Measurements from ENCODE around the gene PACS1. TPM values are rescaled to one million over a fixed set of nuclear protein-coding genes. Genes with fewer than 3 reads are reported as not detected.

Gene PACS1
- total RNA-seq, 1 donor from 2014 or later, result 41.7 TPM

DNA sequence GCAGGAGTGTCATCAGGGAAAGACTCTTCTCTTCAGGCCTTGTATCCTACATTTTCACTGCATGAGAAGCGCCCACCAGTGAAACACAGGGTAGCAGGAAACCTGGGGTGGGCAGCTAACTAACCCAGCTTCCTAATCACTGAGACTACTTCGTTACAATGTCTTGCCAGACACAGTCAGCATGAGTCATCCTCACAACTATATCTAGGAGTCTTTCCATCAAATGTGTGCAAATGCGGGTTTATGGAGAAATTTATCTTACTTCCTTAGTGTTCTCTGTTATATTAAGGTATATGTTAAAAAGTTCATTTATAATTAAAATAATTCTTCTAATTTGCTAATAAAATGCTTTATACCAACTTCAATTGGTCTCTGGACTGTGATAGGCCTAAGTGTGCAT is 118.5 kb downstream of the PACS1 start:
- ATAC-seq, result no peak

GRCh38 chr11:66189031-66189745 is 119.1 kb downstream of the PACS1 start:
- ATAC-seq, result no peak

GRCh38 chr11:66190786-66191185 is 120.7 kb downstream of the PACS1 start:
- no peak for ATAC-seq

GRCh38 chr11:66192181-66192863 is 122.2 kb downstream of the PACS1 start:
- ATAC-seq, result peak; percentile 34

DNA sequence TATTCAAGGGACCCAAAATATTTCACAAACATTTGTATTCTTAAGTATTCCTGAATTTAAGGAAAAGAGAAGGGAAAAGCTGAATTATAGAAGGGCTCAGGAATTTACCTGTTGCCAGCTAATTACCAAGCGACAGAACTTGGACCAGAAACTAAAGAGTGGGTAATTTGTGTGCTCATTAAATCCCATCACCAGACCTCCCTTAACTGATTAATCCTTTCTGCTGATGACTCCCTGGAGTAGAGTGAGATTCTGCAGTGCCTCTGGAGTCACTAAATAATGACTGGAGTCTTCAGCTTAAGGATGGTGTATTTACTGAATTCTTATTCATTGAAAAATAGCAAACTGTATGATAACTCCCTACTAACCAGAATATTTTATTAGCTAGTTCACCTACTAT is 124.3 kb downstream of the PACS1 start:
- ATAC-seq, result no peak

- no peak for ATAC-seq
Observed at GRCh38 chr11:66195867-66196266, 125.8 kb downstream of the PACS1 start.

DNA sequence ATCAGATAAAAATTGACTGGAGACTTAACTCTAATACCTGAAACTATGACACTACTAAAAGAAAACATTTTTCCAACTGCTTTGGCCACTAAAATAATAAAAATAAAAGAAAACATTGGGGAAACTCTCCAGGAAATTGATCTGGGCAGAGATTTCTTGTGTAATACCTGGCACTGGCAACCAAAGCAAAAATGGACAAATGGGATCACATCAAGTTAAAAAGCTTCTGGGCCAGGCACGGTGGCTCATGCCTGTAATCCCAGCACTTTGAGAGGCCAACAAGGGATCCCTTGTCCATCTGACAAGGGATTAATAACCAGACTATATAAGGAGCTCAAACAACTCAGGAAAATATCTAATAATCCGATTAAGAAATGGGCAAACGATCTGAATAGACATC is 133.8 kb downstream of the PACS1 start:
- no peak for ATAC-seq

GRCh38 chr11:66204412-66204811 is 134.3 kb downstream of the PACS1 start:
- ATAC-seq, result no peak

DNA sequence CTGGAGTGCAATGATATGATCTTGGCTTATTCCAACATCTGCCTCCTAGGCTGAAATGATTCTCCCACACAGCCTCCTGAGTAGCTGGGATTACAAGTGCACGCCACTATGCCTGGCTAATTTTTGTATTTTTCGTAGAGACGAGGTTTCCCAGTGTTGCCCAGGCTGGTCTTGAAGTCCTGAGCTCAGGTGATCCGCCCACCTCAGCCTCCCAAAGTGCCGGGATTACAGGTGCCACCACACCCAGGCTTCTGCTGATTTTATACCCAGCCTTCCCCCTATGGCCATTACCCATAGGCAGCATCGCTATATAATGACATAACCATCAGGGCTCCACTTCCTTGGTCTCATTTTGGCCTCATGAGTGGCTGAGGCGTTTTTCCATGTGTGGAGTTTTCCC is 137.7 kb downstream of the PACS1 start:
- no peak for ATAC-seq

GRCh38 chr11:66211100-66211499 is 141.0 kb downstream of the PACS1 start:
- ATAC-seq, result no peak

DNA sequence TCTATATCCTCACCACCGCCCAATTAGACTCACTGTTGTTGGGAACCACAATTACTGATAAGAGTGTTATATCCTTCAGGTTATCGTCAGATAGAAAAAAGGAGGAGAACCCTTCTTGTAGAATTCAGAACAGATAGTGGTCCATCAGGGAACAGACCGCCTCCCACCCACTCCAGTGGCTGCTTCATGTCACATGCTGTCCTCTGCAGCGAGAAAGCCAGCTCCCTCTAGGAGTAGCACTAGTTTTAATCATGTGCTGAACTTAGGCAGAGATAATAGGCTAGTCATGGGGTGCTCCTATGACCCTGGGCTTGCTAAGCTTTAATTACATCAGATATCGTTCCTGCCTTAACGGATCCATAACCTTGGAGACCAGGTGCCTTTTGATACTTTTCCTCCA is 146.8 kb downstream of the PACS1 start:
- no peak for ATAC-seq

GRCh38 chr11:66218036-66218435 is 148.0 kb downstream of the PACS1 start:
- no peak for ATAC-seq

DNA sequence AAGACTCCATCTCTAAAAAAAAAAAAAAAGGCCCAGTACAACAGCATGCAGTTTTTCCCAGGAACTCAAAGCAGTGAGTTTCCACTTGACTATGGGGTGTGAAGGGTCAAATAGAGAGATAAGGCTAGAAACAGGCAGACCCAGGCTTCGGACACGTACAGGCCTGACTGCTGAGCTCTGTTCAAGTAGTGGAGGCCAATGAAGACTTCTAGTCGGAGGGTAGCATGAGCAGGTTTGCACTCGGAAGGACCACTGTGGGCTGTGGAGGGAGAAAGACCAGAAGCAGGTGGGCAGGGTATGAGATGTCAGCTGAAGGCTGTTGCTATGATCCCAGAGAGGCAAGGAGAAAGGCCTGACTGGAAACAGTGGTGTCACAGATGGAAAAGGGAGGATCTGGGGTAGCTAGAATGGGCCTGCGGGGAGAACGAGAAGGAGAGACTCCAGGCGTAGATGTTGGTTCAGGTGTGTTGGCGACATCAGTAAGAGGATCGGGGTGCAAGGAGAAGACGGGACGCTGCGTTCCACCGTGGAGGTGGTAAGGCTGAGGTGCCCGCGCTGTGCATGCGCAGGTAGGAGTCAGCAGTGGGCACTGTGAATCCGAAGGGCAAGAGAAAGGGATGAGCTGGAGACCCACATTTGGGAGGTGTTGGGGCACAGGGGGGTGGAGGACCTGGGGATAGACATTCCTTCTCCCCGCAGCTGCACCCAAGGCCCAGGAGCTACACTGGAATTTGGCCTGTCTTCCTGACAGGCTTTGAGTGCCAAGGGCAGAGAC is 149.0 kb downstream of the PACS1 start:
- no peak for ATAC-seq

GRCh38 chr11:66219846-66220565 is 149.9 kb downstream of the PACS1 start:
- no peak for ATAC-seq

GRCh38 chr11:66220566-66220935 is 150.5 kb downstream of the PACS1 start:
- no peak for ATAC-seq

DNA sequence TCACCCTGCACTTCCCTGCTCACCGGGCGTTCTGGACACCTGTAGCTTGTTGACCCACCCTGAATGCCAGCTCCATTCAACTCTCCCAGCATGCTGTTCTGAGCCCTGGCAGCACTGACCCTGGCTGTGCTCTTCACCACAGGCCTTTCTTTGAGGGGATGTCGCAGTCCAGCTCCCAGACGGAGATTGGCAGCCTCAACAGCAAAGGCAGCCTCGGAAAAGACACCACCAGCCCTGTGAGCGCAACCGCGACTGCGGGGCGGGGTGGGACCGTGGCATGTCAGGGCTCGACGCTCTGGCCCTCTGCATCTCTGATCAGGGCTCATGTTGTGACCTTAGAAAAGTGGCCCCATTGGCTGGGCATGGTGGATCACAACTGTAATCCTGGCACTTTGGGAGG is 150.9 kb downstream of the PACS1 start:
- ATAC-seq, result no peak

- ATAC-seq, result peak; percentile 7
Observed at GRCh38 chr11:66221726-66222236, 151.7 kb downstream of the PACS1 start.

- ATAC-seq, result peak; percentile 96
Observed at GRCh38 chr11:66222358-66223149, 152.5 kb downstream of the PACS1 start.

DNA sequence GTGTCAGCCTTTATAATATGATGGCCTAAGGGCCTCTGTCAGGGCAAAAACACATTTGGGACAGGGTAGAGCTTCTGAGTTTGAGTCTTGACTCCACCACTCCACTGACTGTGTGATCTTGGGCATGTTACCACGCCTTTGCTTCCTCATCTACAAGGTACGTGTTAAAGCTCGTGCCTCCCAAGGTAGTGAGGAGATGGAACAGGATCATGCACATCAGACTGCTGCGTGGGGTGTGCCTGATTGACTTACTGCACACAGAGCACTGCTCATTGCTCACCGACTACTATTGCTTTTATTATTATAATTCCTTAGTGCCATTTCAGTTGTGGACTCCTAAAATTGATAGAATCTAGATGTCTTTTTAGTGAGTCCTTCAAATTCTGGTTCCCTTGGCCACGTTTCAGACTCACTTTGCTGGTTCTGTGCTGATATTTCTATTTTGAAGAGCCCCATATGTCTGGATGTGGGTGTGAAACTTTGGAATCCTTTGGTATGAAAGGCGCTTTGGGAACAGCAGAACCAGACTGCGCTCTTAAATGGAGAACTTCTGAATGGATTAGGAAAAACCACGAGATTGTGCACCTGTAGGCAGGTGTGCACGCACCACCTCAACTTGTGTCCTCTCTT is 154.3 kb downstream of the PACS1 start:
- ATAC-seq, result no peak

- no peak for ATAC-seq
Observed at GRCh38 chr11:66225066-66225465, 155.0 kb downstream of the PACS1 start.

DNA sequence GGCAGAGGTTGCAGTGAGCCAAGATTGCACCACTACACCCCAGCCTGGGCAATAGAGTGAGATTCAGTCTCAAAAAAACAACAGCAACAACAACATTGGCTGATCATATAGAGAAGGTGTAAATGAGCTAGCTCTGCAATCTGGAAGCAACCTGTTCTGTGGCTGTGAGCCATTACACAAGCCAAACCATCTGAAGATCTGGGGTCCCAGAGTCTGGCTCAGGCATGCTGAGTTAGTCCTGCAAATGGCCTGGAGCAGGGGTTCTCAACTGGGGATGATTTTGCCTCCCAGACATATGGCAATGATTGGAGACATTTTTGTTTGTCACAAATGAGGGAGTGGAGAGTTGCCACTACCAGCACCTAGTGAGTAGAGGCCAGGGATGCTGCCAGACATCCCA is 156.0 kb downstream of the PACS1 start:
- ATAC-seq, result no peak

Data from esophagus mucosa (tissue), 1 donor.